ENCODE measurements around the gene HENMT1. TPM values are rescaled to one million over a fixed set of nuclear protein-coding genes. Genes with fewer than 3 reads are reported as not detected.
A peak's percentile ranks its signal among the peaks of the same experiment; 100 is the strongest.

Gene HENMT1
- total and polyA plus RNA-seq, 9 of the 15 experiments (the other 6 are each of a cell fraction or from before 2014, with no cell fraction given) = not detected

DNA sequence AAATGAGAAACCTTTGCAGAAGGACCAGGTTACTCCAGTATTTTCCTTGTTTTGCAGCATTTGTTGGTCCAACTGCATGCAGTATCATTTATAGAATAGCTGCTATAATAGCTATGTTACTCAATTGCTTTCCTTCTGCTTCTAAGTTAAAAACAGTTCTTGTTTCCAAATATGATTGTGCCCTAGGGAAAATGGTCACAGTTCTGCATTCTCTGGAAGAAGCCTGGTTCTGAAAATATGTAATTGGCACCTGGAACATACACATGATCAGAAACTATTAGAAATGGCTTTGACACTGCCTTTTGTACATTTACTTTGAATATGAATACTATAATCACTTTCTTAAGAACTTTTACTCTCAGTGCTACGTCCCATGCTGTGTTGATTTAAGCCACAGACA is 33.6 kb downstream of the HENMT1 start:
- BruUV-seq (replicated peaks) = no TSS peak
- intact Hi-C loops (cut with micrococcal nuclease) = no loop called here
- Histone ChIP-seq H3K9me1 (ENCODE audit: control insufficient read depth, insufficient read depth, low read length) (no peaks in the 10 kb centered on the region), H3K79me2 (ENCODE audit: control insufficient read depth, insufficient read depth, low read length) (no peaks in the 10 kb centered on the region), H3K4me3 (no peak overlapping the region), H2AFZ (ENCODE audit: low read depth, low read length) (no peak overlapping the region), H3K36me3 (ENCODE audit: control insufficient read depth, insufficient read depth, low read length) (peaks cover 17% of the 10 kb centered on the region; the same call in 2 of the 3 replicates), H3K9ac (ENCODE audit: insufficient read depth in 1 of 2, low read depth in 2 of 2, low read length in 2 of 2) (no peak overlapping the region), H4K20me1 (replicated peaks; ENCODE audit: control insufficient read depth, insufficient read depth, low read length) (no peaks in the 10 kb centered on the region), H3K4me1 (replicated peaks in 1 of 2; ENCODE audit: control insufficient read depth in 2 of 2, insufficient read depth in 2 of 2, low read length in 2 of 2) (no peaks in the 10 kb centered on the region), H3K27me3 (ENCODE audit: control insufficient read depth in 2 of 2, insufficient read depth in 2 of 2, low read length in 2 of 2) (no peaks in the 10 kb centered on the region), H3K27ac (ENCODE audit: extremely low read depth, low read depth, low read length) (no peak overlapping the region), H3K4me2 (ENCODE audit: insufficient read depth, low read length) (no peak overlapping the region), H3K9me3 (replicated peaks; ENCODE audit: control insufficient read depth, insufficient read depth, low read depth, low read length) (no peaks in the 10 kb centered on the region)
- no peak for FAIRE-seq
- ATAC-seq = no peak
- ChIA-PET CTCF (ENCODE audit: low intra/inter-chr PET ratio) (no interaction called here), POLR2A (interaction anchor here (0.6 kb wide), 1 partner anchor 520 kb away, joined by 3 read pairs; no protein-coding TSS in a partner anchor)
- no peak for TF ChIP-seq ZNF212 (CRISPR knock-in tag; IDR thresholded peaks at IDR 0.05)
- no peak for TF ChIP-seq RBM34 (IDR thresholded peaks at IDR 0.05; ENCODE audit: borderline replicate concordance, insufficient read depth, low read length)
- no peak for DNase-seq (ENCODE audit: extremely low read depth in 1 of 4, low spot score in 3 of 4)
- WGBS (ENCODE audit: insufficient coverage, low coverage, missing lambda C conversion rate) = 65% methylated on average over 1 of the region's 1 CpG
- in situ Hi-C loops (cut with MboI) = loop anchor here (25.0 kb wide), 1 partner anchor 840 kb away; no protein-coding TSS in a partner anchor

DNA sequence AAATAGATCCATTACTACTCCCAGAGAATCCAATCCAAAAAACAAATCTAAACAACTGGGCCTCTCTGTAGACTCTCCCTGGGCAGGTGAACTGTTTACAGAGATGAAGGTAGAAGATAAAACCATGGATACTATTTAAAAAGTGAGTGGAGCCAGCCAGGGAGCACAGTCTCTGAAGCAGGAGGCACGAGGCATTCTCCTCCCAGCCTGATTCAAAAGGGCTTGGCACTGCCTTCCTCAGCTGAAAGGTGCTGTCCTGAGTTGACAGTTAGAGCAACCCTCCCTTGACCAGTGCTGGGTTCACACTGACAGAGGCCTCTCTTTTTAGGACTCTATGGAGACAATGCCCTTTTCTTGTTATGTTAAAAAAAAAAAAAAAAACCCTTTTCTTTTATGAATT is 36.8 kb downstream of the HENMT1 start:
- H3K79me2 ChIP-seq (ENCODE audit: control insufficient read depth, insufficient read depth, low read length) = no peaks in the 10 kb centered on the region
- H2AFZ ChIP-seq (ENCODE audit: low read depth, low read length) = no peak overlapping the region
- H3K4me1 ChIP-seq (replicated peaks in 1 of 2; ENCODE audit: control insufficient read depth in 2 of 2, insufficient read depth in 2 of 2, low read length in 2 of 2) = no peaks in the 10 kb centered on the region
- H3K4me3 ChIP-seq = no peak overlapping the region
- intact Hi-C loops (cut with micrococcal nuclease) (no loop called here), in situ Hi-C loops (cut with MboI) (no loop called here)
- WGBS (ENCODE audit: insufficient coverage, low coverage, missing lambda C conversion rate) = 42% methylated on average over 1 of the region's 1 CpG
- no peak overlapping the region for H3K9ac ChIP-seq (ENCODE audit: insufficient read depth in 1 of 2, low read depth in 2 of 2, low read length in 2 of 2)
- peak; percentile 23; the same call in 1 of the 3 replicates for ATAC-seq
- no peaks in the 10 kb centered on the region for H4K20me1 ChIP-seq (replicated peaks; ENCODE audit: control insufficient read depth, insufficient read depth, low read length)
- FAIRE-seq = no peak
- peaks cover 8% of the 10 kb centered on the region; the same call in 2 of the 3 replicates for H3K36me3 ChIP-seq (ENCODE audit: control insufficient read depth, insufficient read depth, low read length)
- H3K9me1 ChIP-seq (ENCODE audit: control insufficient read depth, insufficient read depth, low read length) = no peaks in the 10 kb centered on the region
- no peaks in the 10 kb centered on the region for H3K9me3 ChIP-seq (replicated peaks; ENCODE audit: control insufficient read depth, insufficient read depth, low read depth, low read length)
- TF ChIP-seq TAF7 (tag; IDR thresholded peaks at IDR 0.05) = no peak
- TF ChIP-seq, protein P1, sequence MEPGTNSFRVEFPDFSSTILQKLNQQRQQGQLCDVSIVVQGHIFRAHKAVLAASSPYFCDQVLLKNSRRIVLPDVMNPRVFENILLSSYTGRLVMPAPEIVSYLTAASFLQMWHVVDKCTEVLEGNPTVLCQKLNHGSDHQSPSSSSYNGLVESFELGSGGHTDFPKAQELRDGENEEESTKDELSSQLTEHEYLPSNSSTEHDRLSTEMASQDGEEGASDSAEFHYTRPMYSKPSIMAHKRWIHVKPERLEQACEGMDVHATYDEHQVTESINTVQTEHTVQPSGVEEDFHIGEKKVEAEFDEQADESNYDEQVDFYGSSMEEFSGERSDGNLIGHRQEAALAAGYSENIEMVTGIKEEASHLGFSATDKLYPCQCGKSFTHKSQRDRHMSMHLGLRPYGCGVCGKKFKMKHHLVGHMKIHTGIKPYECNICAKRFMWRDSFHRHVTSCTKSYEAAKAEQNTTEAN (CRISPR knock-in tag; IDR thresholded peaks at IDR 0.05) = no peak
- TF ChIP-seq, protein P2, sequence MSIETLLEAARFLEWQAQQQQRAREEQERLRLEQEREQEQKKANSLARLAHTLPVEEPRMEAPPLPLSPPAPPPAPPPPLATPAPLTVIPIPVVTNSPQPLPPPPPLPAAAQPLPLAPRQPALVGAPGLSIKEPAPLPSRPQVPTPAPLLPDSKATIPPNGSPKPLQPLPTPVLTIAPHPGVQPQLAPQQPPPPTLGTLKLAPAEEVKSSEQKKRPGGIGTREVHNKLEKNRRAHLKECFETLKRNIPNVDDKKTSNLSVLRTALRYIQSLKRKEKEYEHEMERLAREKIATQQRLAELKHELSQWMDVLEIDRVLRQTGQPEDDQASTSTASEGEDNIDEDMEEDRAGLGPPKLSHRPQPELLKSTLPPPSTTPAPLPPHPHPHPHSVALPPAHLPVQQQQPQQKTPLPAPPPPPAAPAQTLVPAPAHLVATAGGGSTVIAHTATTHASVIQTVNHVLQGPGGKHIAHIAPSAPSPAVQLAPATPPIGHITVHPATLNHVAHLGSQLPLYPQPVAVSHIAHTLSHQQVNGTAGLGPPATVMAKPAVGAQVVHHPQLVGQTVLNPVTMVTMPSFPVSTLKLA (conservative IDR thresholded peaks at IDR 0.05) = no peak
- no peak for TF ChIP-seq ZNF707 (CRISPR knock-in tag; conservative IDR thresholded peaks at IDR 0.05)
- TF ChIP-seq, protein P3, sequence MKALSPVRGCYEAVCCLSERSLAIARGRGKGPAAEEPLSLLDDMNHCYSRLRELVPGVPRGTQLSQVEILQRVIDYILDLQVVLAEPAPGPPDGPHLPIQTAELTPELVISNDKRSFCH (CRISPR knock-in tag; IDR thresholded peaks at IDR 0.05) = no peak
- TF ChIP-seq, protein P3 (tag; IDR thresholded peaks at IDR 0.05) = no peak
- no peaks in the 10 kb centered on the region for H3K27me3 ChIP-seq (ENCODE audit: control insufficient read depth in 2 of 2, insufficient read depth in 2 of 2, low read length in 2 of 2)
- no peak overlapping the region for H3K4me2 ChIP-seq (ENCODE audit: insufficient read depth, low read length)
- H3K27ac ChIP-seq (ENCODE audit: extremely low read depth, low read depth, low read length) = no peak overlapping the region
- DNase-seq (ENCODE audit: extremely low read depth in 1 of 4, low spot score in 3 of 4) = no peak
- CTCF ChIA-PET (ENCODE audit: low intra/inter-chr PET ratio) = no interaction called here
- BruUV-seq (replicated peaks) = no TSS peak
- POLR2A ChIA-PET = interaction anchor here (0.7 kb wide), 1 partner anchor 89 kb away, joined by 3 read pairs; the partner anchor contains the start of gene FNDC7
